T-helper 1 cell treated with Interleukin-12 subunit alpha and Interleukin-12 subunit beta and Interleukin-4 antibody, amounts not matched to agents 30 μg/mL and 1 μg/mL, for 36 hours (primary cell): ENCODE measurements around the gene TSG101.
A peak's percentile ranks its signal among the peaks of the same experiment; 100 is the strongest.

ENCODE experiments used
- H3K27ac Mint-ChIP-seq: one replicate; pipeline ENCODE4 v1.8.0; 2021; ENCODE audit warnings: mild to moderate bottlenecking, mixed read lengths
- H3K27me3 Mint-ChIP-seq: one replicate; pipeline ENCODE4 v1.8.0; 2021; ENCODE audit warnings: low read depth, mixed read lengths
- H3K36me3 Mint-ChIP-seq: one replicate; pipeline ENCODE4 v1.8.0; 2021; ENCODE audit warnings: low read depth, mixed read lengths
- H3K4me1 Mint-ChIP-seq: one replicate; pipeline ENCODE4 v1.8.0; 2021; ENCODE audit warnings: low read depth, mixed read lengths
- H3K4me3 Mint-ChIP-seq: one replicate; pipeline ENCODE4 v1.8.0; 2021; ENCODE audit warnings: mild to moderate bottlenecking, moderate library complexity, mixed read lengths
- H3K9me3 Mint-ChIP-seq: one replicate; pipeline ENCODE4 v1.8.0; 2021; ENCODE audit warnings: mixed read lengths

The TSG101 gene

GRCh38 chr11:18526521-18527296 is at the start of gene TSG101:
TSG101 (minus strand) TSS chr11:18526942; CDS start chr11:18526816, 126 bp downstream.
- peaks cover 18% of the 10 kb centered on the region for H3K36me3 Mint-ChIP-seq
- H3K4me1 Mint-ChIP-seq: peaks cover 31% of the 10 kb centered on the region

DNA sequence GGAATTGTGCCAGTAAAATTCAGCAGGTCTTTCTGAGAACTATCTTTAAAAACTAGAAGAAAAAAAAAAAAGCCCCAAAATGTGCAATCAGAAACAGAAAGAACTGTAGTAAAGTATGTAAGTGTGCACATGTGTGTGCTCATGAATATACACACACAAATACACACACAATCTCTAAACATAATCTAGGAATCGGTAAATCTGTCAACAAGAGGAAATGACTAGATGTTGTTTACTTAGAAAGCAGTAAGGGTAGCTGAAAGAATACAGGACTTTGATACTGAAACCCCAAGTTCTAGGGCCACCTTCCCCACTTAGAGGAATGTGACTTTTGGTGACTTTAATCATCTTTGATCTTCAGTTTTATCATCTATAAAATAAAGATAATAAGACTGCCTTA is 48.6 kb upstream of the TSG101 start:
- Mint-ChIP-seq H3K27me3 (no peaks in the 10 kb centered on the region), H3K9me3 (no peaks in the 10 kb centered on the region), H3K27ac (peak overlapping the region; percentile 60), H3K4me3 (no peak overlapping the region), H3K36me3 (peaks cover 32% of the 10 kb centered on the region), H3K4me1 (peaks cover 32% of the 10 kb centered on the region)

More at GRCh38 chr11:18526521-18527296, at the start of gene TSG101:
- Mint-ChIP-seq H3K9me3 (no peaks in the 10 kb centered on the region), H3K27ac (peak within 1 kb of the TSS; percentile 99), H3K27me3 (no peaks in the 10 kb centered on the region), H3K4me3 (peak within 1 kb of the TSS; percentile 98)

GRCh38 chr11:18567081-18567480 is 40.3 kb upstream of the TSG101 start:
- H3K4me1 Mint-ChIP-seq: peaks cover 5% of the 10 kb centered on the region
- no peak overlapping the region for H3K4me3 Mint-ChIP-seq
- no peaks in the 10 kb centered on the region for H3K9me3 Mint-ChIP-seq
- peaks cover 23% of the 10 kb centered on the region for H3K36me3 Mint-ChIP-seq
- no peak overlapping the region for H3K27ac Mint-ChIP-seq
- no peaks in the 10 kb centered on the region for H3K27me3 Mint-ChIP-seq

- Mint-ChIP-seq H3K4me1 (peaks cover 5% of the 10 kb centered on the region), H3K4me3 (no peak overlapping the region), H3K27ac (no peak overlapping the region), H3K9me3 (no peaks in the 10 kb centered on the region), H3K36me3 (peaks cover 19% of the 10 kb centered on the region), H3K27me3 (no peaks in the 10 kb centered on the region)
These were observed 39.7 kb upstream of the TSG101 start for GRCh38 chr11:18566406-18566805.

DNA sequence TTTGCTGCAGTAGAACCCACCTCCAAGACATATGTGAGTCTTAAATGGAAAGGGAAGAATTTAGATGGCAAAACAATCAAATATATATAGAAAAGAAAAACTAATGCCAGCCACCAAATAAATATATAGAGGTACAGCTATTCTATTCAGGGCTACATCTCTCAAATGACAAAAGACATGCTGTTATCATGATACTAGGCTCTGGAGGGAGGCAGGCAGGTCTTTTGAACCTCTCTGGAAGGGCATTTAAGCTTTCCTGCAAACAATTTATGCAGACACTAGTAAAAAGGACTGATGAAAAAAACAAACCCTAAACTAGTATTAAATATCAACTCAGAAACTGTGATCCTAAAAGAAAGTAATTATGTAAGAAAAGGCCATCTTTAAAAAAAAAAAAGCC is 37.4 kb upstream of the TSG101 start:
- H3K27me3 Mint-ChIP-seq: no peaks in the 10 kb centered on the region
- no peaks in the 10 kb centered on the region for H3K9me3 Mint-ChIP-seq
- no peak overlapping the region for H3K4me3 Mint-ChIP-seq
- peaks cover 3% of the 10 kb centered on the region for H3K4me1 Mint-ChIP-seq
- H3K27ac Mint-ChIP-seq: no peak overlapping the region
- peaks cover 15% of the 10 kb centered on the region for H3K36me3 Mint-ChIP-seq

DNA sequence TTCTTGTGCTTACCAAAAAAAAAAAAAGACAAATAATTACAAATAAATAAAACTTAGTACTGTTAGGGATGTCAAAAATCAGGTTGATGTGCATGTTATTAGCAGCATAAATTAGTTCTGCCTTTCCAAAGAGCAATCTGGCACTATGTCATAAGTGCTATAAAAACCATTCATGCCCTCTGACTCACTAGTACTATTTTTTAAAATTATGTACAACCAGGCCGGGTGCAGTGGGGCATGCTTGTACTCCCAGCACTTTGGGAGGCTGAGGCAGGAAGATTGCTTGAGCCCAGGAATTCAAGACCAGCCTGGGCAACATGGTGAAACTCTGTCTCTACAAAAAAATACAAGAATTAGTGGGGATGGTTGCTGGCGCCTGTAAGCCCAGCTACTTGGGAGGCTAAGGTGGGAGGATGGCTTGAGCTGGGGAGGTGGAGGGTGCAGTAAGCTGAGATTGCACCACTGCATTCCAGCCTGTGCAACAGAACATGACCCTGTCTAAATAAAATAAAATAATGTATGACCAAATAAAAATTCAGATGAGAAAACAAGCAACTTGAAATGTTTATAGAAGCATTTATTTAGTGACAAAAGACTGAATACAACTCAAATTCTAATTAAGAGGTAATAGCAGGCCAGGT is 36.5 kb upstream of the TSG101 start:
- no peaks in the 10 kb centered on the region for H3K27me3 Mint-ChIP-seq
- no peaks in the 10 kb centered on the region for H3K9me3 Mint-ChIP-seq
- peaks cover 2% of the 10 kb centered on the region for H3K4me1 Mint-ChIP-seq
- no peak overlapping the region for H3K4me3 Mint-ChIP-seq
- H3K27ac Mint-ChIP-seq: no peak overlapping the region
- peaks cover 16% of the 10 kb centered on the region for H3K36me3 Mint-ChIP-seq

- no peak overlapping the region for H3K27ac Mint-ChIP-seq
- H3K9me3 Mint-ChIP-seq: no peaks in the 10 kb centered on the region
- H3K36me3 Mint-ChIP-seq: peaks cover 28% of the 10 kb centered on the region
- no peak overlapping the region for H3K4me3 Mint-ChIP-seq
- H3K4me1 Mint-ChIP-seq: no peaks in the 10 kb centered on the region
- no peaks in the 10 kb centered on the region for H3K27me3 Mint-ChIP-seq
These were observed 21.3 kb upstream of the TSG101 start for GRCh38 chr11:18548001-18548400.

DNA sequence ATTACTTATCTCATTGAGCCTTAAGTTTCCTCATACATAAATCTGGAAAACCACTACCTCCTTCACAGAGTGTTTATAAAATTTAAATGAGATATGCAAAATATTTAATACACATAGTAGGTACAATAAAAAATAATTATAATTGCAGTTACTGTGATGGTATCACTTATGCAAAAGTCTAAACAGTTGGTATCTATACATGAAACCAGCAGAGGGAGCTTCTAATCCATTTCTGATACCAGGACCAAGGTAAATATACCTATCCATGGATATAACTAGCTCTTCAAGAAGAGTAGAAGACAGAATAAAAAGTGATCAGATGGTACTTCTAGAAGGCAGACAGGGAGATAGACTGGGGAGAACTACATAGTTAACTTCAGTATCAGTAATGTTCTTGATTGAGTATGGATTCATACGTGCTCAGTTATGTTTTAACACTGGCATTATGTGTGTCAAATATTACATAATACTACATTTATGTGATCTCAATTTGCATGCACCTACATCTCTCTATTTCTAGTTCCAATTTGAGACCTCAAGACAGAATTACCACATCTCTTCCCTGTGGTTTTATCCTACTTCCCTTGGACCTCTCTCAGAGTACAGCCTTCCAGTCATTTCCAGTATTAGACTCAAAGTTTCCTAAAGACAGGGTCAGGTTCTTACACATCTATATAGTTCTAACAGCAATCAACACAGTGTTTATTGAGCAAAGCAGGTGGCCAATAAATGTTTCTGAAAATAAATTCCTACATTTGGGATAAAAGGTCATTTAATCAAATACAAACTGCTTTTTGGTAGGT is 13.7 kb upstream of the TSG101 start:
- H3K27ac Mint-ChIP-seq: no peak overlapping the region
- H3K36me3 Mint-ChIP-seq: peaks cover 18% of the 10 kb centered on the region
- no peaks in the 10 kb centered on the region for H3K27me3 Mint-ChIP-seq
- no peak overlapping the region for H3K4me3 Mint-ChIP-seq
- H3K4me1 Mint-ChIP-seq: peaks cover 5% of the 10 kb centered on the region
- no peaks in the 10 kb centered on the region for H3K9me3 Mint-ChIP-seq

GRCh38 chr11:18536209-18536608 is 9.5 kb upstream of the TSG101 start:
- Mint-ChIP-seq H3K27me3 (no peaks in the 10 kb centered on the region), H3K9me3 (no peaks in the 10 kb centered on the region), H3K27ac (no peak overlapping the region), H3K4me1 (peaks cover 5% of the 10 kb centered on the region), H3K36me3 (peaks cover 15% of the 10 kb centered on the region), H3K4me3 (no peak overlapping the region)

- Mint-ChIP-seq H3K27me3 (no peaks in the 10 kb centered on the region), H3K27ac (no peak overlapping the region), H3K9me3 (no peaks in the 10 kb centered on the region), H3K4me1 (peaks cover 1% of the 10 kb centered on the region), H3K36me3 (peaks cover 8% of the 10 kb centered on the region), H3K4me3 (no peak overlapping the region)
These were observed 7.5 kb upstream of the TSG101 start for GRCh38 chr11:18534245-18534644.

GRCh38 chr11:18533365-18533764 is 6.6 kb upstream of the TSG101 start:
- Mint-ChIP-seq H3K4me1 (peaks cover 1% of the 10 kb centered on the region), H3K36me3 (peaks cover 8% of the 10 kb centered on the region), H3K27ac (no peak overlapping the region), H3K9me3 (no peaks in the 10 kb centered on the region), H3K4me3 (no peak overlapping the region), H3K27me3 (no peaks in the 10 kb centered on the region)

DNA sequence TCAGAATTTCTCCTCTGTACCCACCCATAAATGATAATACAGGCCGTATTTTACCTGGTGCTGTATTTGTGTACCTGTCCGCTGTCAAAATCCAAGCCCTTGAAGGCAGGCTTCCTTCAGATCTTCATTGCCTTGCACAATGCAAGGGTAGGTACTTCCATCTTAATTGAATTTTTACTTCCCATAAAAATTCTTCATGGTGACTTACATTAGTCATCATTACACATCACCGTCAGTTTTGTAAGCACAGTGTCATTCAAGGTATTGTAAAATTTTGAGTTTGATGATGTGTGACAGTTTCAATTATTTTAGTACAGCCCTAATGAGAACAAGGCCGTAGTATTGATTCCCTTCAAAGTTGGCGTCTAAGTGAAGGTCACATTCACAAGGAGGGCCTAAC is 770 bp upstream of the TSG101 start:
- peaks cover 12% of the 10 kb centered on the region for H3K36me3 Mint-ChIP-seq
- H3K9me3 Mint-ChIP-seq: no peaks in the 10 kb centered on the region
- peaks cover 24% of the 10 kb centered on the region for H3K4me1 Mint-ChIP-seq
- no peaks in the 10 kb centered on the region for H3K27me3 Mint-ChIP-seq
- H3K27ac Mint-ChIP-seq: peak overlapping the region; percentile 99
- H3K4me3 Mint-ChIP-seq: peak overlapping the region; percentile 98

GRCh38 chr11:18526130-18526520 is 617 bp downstream of the TSG101 start:
- Mint-ChIP-seq H3K27me3 (no peaks in the 10 kb centered on the region), H3K4me1 (peaks cover 31% of the 10 kb centered on the region)

GRCh38 chr11:18524248-18524647 is 2.5 kb downstream of the TSG101 start:
- Mint-ChIP-seq H3K36me3 (peaks cover 18% of the 10 kb centered on the region), H3K4me1 (peaks cover 30% of the 10 kb centered on the region), H3K4me3 (no peak overlapping the region)

More at GRCh38 chr11:18526130-18526520, 617 bp downstream of the TSG101 start:
- Mint-ChIP-seq H3K36me3 (peaks cover 18% of the 10 kb centered on the region), H3K9me3 (no peaks in the 10 kb centered on the region), H3K4me3 (peak overlapping the region; percentile 98), H3K27ac (peak overlapping the region; percentile 99)

More at GRCh38 chr11:18524248-18524647, 2.5 kb downstream of the TSG101 start:
- Mint-ChIP-seq H3K27me3 (no peaks in the 10 kb centered on the region), H3K27ac (no peak overlapping the region), H3K9me3 (no peaks in the 10 kb centered on the region)
